Neural cell (in vitro differentiated cells): ENCODE results near the gene EHD4. TPM values are rescaled to one million over a fixed set of nuclear protein-coding genes. Genes with fewer than 3 reads are reported as not detected.

ENCODE experiments used
- H2AFZ ChIP-seq: fragments of 200-600, 300-800 bp; sonication (generic), shearing (Covaris generic); 2 replicates; pipeline ENCODE4 v1.6.0; 2014; ENCODE audit warnings: low read depth, mild to moderate bottlenecking, antibody characterized with exemption, low read length, moderate library complexity
- H3F3A ChIP-seq: fragments of 200-600 bp; shearing (Covaris generic); 2 replicates; pipeline ENCODE4 v1.6.1; 2016; ENCODE audit warnings: mild to moderate bottlenecking, moderate library complexity, mixed read lengths, antibody characterized with exemption, low read length; ENCODE audit not compliant: insufficient read depth, poor library complexity, severe bottlenecking
- H3K27ac ChIP-seq: fragments of 200-600, 300-800 bp; sonication (generic), shearing (Covaris generic); 2 replicates; pipeline ENCODE4 v1.5.1; 2014; ENCODE audit warnings: mild to moderate bottlenecking, low read length, moderate library complexity
- H3K27me3 ChIP-seq: fragments of 300-800, 200-600 bp; sonication (generic), shearing (Covaris generic); 2 replicates; pipeline ENCODE4 v1.6.0; 2014; ENCODE audit warnings: mild to moderate bottlenecking, low read depth, low read length, moderate library complexity; ENCODE audit not compliant: insufficient read depth
- H3K36me3 ChIP-seq: fragments of 300-800, 200-600 bp; sonication (generic), shearing (Covaris generic); 2 replicates; pipeline ENCODE4 v1.5.1; 2014; ENCODE audit warnings: mild to moderate bottlenecking, antibody characterized with exemption, low read length, moderate library complexity; ENCODE audit not compliant: insufficient read depth
- H3K4me2 ChIP-seq: fragments of 300-800, 200-600 bp; sonication (generic), shearing (Covaris generic); 2 replicates; pipeline ENCODE4 v1.6.0; 2014; ENCODE audit warnings: mild to moderate bottlenecking, low read length
- H3K4me3 ChIP-seq: fragments of 300-800, 200-600 bp; sonication (generic), shearing (Covaris generic); 2 replicates; pipeline ENCODE4 v1.5.1; 2014; ENCODE audit warnings: mild to moderate bottlenecking, low read length, moderate library complexity
- H3K79me2 ChIP-seq: fragments of 200-600 bp; shearing (Covaris generic); replicated peaks from 2 replicates; pipeline ENCODE4 v1.6.0; 2014; ENCODE audit warnings: mild to moderate bottlenecking, low read length, moderate library complexity; ENCODE audit not compliant: insufficient read depth
- H3K9ac ChIP-seq: fragments of 300-800, 200-600 bp; sonication (generic), shearing (Covaris generic); 2 replicates; pipeline ENCODE4 v1.6.1; 2016; ENCODE audit warnings: mild to moderate bottlenecking, low read length, mixed read lengths
- H3K9me2 ChIP-seq: fragments of 200-600 bp; shearing (Covaris generic); 2 replicates; pipeline ENCODE4 v1.6.1; 2016; ENCODE audit warnings: mild to moderate bottlenecking, low read length, mixed read lengths; ENCODE audit not compliant: insufficient read depth
- H3K9me3 ChIP-seq: fragments of 200-600, 300-800 bp; sonication (generic), shearing (Covaris generic); 2 replicates; pipeline ENCODE4 v1.6.1; 2016; ENCODE audit warnings: mild to moderate bottlenecking, mixed run types, low read length, moderate library complexity, mixed read lengths
- H4K20me1 ChIP-seq: fragments of 200-600 bp; shearing (Covaris generic); 2 replicates; pipeline ENCODE4 v1.6.1; 2016; ENCODE audit warnings: mild to moderate bottlenecking, mixed run types; ENCODE audit not compliant: insufficient read depth
- CTCF ChIP-seq: fragments of 450-650 bp; IDR thresholded peaks from 2 replicates; pipeline ENCODE4 v1.5.1; 2014; ENCODE audit warnings: antibody characterized with exemption, mild to moderate bottlenecking, moderate library complexity; ENCODE audit not compliant: poor library complexity, severe bottlenecking
- EP300 ChIP-seq: fragments of 450-650 bp; conservative IDR thresholded peaks from 2 replicates; pipeline ENCODE4 v1.6.1; 2014; ENCODE audit warnings: antibody characterized with exemption, mild to moderate bottlenecking, moderate library complexity; ENCODE audit not compliant: poor library complexity, severe bottlenecking
- EZH2 ChIP-seq: fragments of 200-600, 300-800 bp; shearing (Covaris generic), sonication (generic); IDR thresholded peaks from 2 replicates; pipeline ENCODE4 v1.6.1; 2014; ENCODE audit warnings: antibody characterized with exemption, low read length, borderline replicate concordance, mild to moderate bottlenecking; ENCODE audit not compliant: insufficient read depth, poor library complexity, severe bottlenecking
- MXI1 ChIP-seq: fragments of 450-650 bp; conservative IDR thresholded peaks from 2 replicates; pipeline ENCODE4 v1.6.1; 2014; ENCODE audit warnings: antibody characterized with exemption, mild to moderate bottlenecking; ENCODE audit not compliant: poor library complexity, severe bottlenecking
- POLR2AphosphoS5 ChIP-seq: IDR thresholded peaks from 2 replicates; pipeline ENCODE4 v1.6.1; 2012
- RAD21 ChIP-seq: fragments of 450-650 bp; conservative IDR thresholded peaks from 2 replicates; pipeline ENCODE4 v1.6.1; 2014; ENCODE audit warnings: antibody characterized with exemption, mild to moderate bottlenecking, moderate library complexity
- REST ChIP-seq: IDR thresholded peaks from 2 replicates; pipeline ENCODE4 v1.6.1; 2012; ENCODE audit warnings: borderline replicate concordance
- SMC3 ChIP-seq: fragments of 450-650 bp; conservative IDR thresholded peaks from 2 replicates; pipeline ENCODE4 v1.6.1; 2014; ENCODE audit warnings: antibody characterized with exemption, mild to moderate bottlenecking, moderate library complexity; ENCODE audit not compliant: poor library complexity
- TAF1 ChIP-seq: IDR thresholded peaks from 2 replicates; pipeline ENCODE4 v1.6.1; 2012; ENCODE audit warnings: low read depth
- polyA plus RNA-seq: library from polyadenylated mRNA; depleted of rRNA; stranded (reverse); fragments of >200 nt; gene quantifications from 2 replicates; pipeline ENCODE4 v1.2.3, GENCODE V29; 2014

Gene EHD4
- polyA plus RNA-seq, 1 donor from 2014 or later, result 0.09 TPM

DNA sequence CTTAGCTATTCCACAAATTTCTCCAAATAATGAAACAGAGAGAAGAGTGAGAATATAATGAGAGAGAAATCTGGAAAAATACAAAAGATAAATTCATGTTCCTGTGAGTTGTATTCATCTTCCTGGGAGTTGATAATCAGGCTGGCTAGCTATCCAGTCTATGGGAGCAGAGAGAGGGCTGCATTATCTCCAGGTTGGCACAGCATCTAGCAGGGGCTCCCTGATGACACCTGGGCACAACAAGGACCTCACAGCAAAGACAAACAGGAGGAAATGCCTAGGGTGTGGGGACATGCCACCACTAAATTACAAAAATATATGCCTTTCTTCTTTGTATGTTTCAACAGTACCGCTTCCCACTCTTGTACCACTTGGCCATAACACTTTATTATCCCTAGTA, 1.9 kb downstream of the EHD4 start:
- no peak overlapping the region for H3K9ac ChIP-seq
- no peak overlapping the region for H2AFZ ChIP-seq
- H3K4me2 ChIP-seq, result no peak overlapping the region
- no peaks in the 10 kb centered on the region for H3F3A ChIP-seq
- no peaks in the 10 kb centered on the region for H4K20me1 ChIP-seq
- no peaks in the 10 kb centered on the region for H3K36me3 ChIP-seq
- no peaks in the 10 kb centered on the region for H3K9me2 ChIP-seq
- TF ChIP-seq RAD21 (no peak), POLR2AphosphoS5 (no peak)
- H3K79me2 ChIP-seq, result no peaks in the 10 kb centered on the region
- no peak overlapping the region for H3K4me3 ChIP-seq
- H3K9me3 ChIP-seq, result no peaks in the 10 kb centered on the region
- H3K27me3 ChIP-seq, result peaks cover 26% of the 10 kb centered on the region
- H3K27ac ChIP-seq, result no peak overlapping the region

GRCh38 chr15:41969851-41970431, 2.4 kb downstream of the EHD4 start:
- no peak overlapping the region for H3K4me3 ChIP-seq
- peaks cover 24% of the 10 kb centered on the region for H3K27me3 ChIP-seq
- H3K27ac ChIP-seq, result no peak overlapping the region
- no peaks in the 10 kb centered on the region for H3K9me3 ChIP-seq
- H3K36me3 ChIP-seq, result no peaks in the 10 kb centered on the region
- no peak overlapping the region for H3K4me2 ChIP-seq
- H3K79me2 ChIP-seq, result no peaks in the 10 kb centered on the region
- TF ChIP-seq SMC3 (no peak), REST (no peak), TAF1 (no peak), EP300 (no peak), POLR2AphosphoS5 (no peak), CTCF (no peak), MXI1 (no peak)
- no peak overlapping the region for H2AFZ ChIP-seq
- no peak overlapping the region for H3K9ac ChIP-seq
- H3K9me2 ChIP-seq, result no peaks in the 10 kb centered on the region
- no peaks in the 10 kb centered on the region for H3F3A ChIP-seq
- H4K20me1 ChIP-seq, result no peaks in the 10 kb centered on the region

DNA sequence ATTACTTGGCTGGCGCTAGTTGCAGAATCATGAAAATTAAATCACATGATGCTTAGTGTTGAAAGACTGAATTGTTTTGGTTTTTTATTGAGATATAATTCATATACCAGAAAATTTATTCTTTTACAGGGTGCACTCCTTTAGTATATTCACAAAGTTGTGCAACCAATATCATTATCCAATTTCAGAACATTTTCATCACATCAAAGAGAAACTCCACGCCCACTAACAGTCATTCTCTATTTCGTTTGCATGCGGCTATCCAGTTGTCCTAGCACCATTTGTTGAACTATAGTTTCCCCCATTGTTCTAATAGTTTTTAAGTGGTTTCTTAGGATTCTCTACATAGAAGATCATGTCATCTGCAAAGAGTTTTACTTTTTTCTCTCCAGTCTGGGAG, 3.7 kb downstream of the EHD4 start:
- no peaks in the 10 kb centered on the region for H4K20me1 ChIP-seq
- H3K9ac ChIP-seq, result no peak overlapping the region
- no peak overlapping the region for H3K27ac ChIP-seq
- H3K27me3 ChIP-seq, result peaks cover 14% of the 10 kb centered on the region
- no peaks in the 10 kb centered on the region for H3K9me3 ChIP-seq
- no peaks in the 10 kb centered on the region for H3K36me3 ChIP-seq
- TF ChIP-seq TAF1 (no peak), CTCF (no peak), EZH2 (no peak), SMC3 (no peak), RAD21 (no peak), REST (no peak), EP300 (no peak), MXI1 (no peak), POLR2AphosphoS5 (no peak)
- no peaks in the 10 kb centered on the region for H3K79me2 ChIP-seq
- no peak overlapping the region for H3K4me3 ChIP-seq
- H3K4me2 ChIP-seq, result no peak overlapping the region
- H2AFZ ChIP-seq, result no peak overlapping the region
- H3F3A ChIP-seq, result no peaks in the 10 kb centered on the region
- H3K9me2 ChIP-seq, result no peaks in the 10 kb centered on the region
